GM23248 (cell line): ENCODE results near the gene AOC3. TPM values are rescaled to one million over a fixed set of nuclear protein-coding genes. Genes with fewer than 3 reads are reported as not detected.

Experiments
- DNase-seq: peaks from one replicate; pipeline ENCODE4 v3.0.0-alpha.2; 2015
- H2AFZ ChIP-seq: fragments of 200-600 bp; sonication (generic); 2 replicates; pipeline ENCODE4 v1.6.1; 2016; ENCODE audit warnings: antibody characterized with exemption
- H3F3A ChIP-seq: fragments of 200-600 bp; sonication (generic); 2 replicates; pipeline ENCODE4 v1.6.1; 2016; ENCODE audit warnings: mild to moderate bottlenecking, antibody characterized with exemption, mixed run types; ENCODE audit not compliant: insufficient read depth
- H3K27ac ChIP-seq: fragments of 200-600 bp; sonication (generic); 2 replicates; pipeline ENCODE4 v1.5.1; 2016; ENCODE audit warnings: mild to moderate bottlenecking
- H3K27me3 ChIP-seq: fragments of 200-600 bp; sonication (generic); replicated peaks from 2 replicates; pipeline ENCODE4 v1.6.1; 2016; ENCODE audit warnings: mild to moderate bottlenecking; ENCODE audit not compliant: insufficient read depth
- H3K36me3 ChIP-seq: fragments of 200-600 bp; sonication (generic); 2 replicates; pipeline ENCODE4 v1.6.1; 2016; ENCODE audit warnings: low read depth, mild to moderate bottlenecking
- H3K4me1 ChIP-seq: fragments of 200-600 bp; sonication (generic); 2 replicates; pipeline ENCODE4 v1.6.1; 2016; ENCODE audit warnings: mild to moderate bottlenecking; ENCODE audit not compliant: insufficient read depth
- H3K4me2 ChIP-seq: fragments of 200-600 bp; sonication (generic); one replicate; pipeline ENCODE4 v1.6.1; 2016; ENCODE audit warnings: mild to moderate bottlenecking; ENCODE audit not compliant: unreplicated experiment
- H3K4me3 ChIP-seq: fragments of 200-600 bp; sonication (generic); 2 replicates; pipeline ENCODE4 v1.5.1; 2016; ENCODE audit warnings: mild to moderate bottlenecking
- H3K79me2 ChIP-seq: fragments of 200-600 bp; sonication (generic); 2 replicates; pipeline ENCODE4 v1.6.1; 2016; ENCODE audit warnings: mild to moderate bottlenecking; ENCODE audit not compliant: insufficient read depth
- H3K9ac ChIP-seq: fragments of 200-600 bp; sonication (generic); 2 replicates; pipeline ENCODE4 v1.6.1; 2016; ENCODE audit warnings: mild to moderate bottlenecking
- H3K9me2 ChIP-seq: fragments of 200-600 bp; sonication (generic); 2 replicates; pipeline ENCODE4 v1.6.1; 2016; ENCODE audit warnings: mixed run types, mild to moderate bottlenecking, moderate library complexity; ENCODE audit not compliant: insufficient read depth
- H3K9me3 ChIP-seq: fragments of 200-600 bp; sonication (generic); one replicate; pipeline ENCODE4 v1.6.1; 2017; ENCODE audit warnings: low read depth
- H4K20me1 ChIP-seq: fragments of 200-600 bp; sonication (generic); 2 replicates; pipeline ENCODE4 v1.6.0; 2016; ENCODE audit not compliant: insufficient read depth
- EZH2 ChIP-seq: fragments of 200-600 bp; sonication (generic); IDR thresholded peaks from 2 replicates; pipeline ENCODE4 v1.6.1; 2018; ENCODE audit warnings: antibody characterized with exemption, mild to moderate bottlenecking; ENCODE audit not compliant: insufficient read depth, poor library complexity, severe bottlenecking
- EZH2phosphoT487 ChIP-seq: fragments of 200-600 bp; sonication (generic); IDR thresholded peaks from 2 replicates; pipeline ENCODE4 v1.6.1; 2018; ENCODE audit warnings: antibody characterized with exemption, moderate library complexity, mild to moderate bottlenecking, low read depth; ENCODE audit not compliant: insufficient read depth
- WGBS, 2 experiments: methylation state at CpG; one replicate each; pipeline ENCODE4 v1.1.6; 2015 to 2017; ENCODE audit warnings: low lambda C conversion rate in 2 of 2, low coverage in 1 of 2; ENCODE audit errors: missing lambda C conversion rate in 2 of 2; 5-methylcytosine and 5-hydroxymethylcytosine counted together
- in situ Hi-C: fragments of 300-500 bp; cut with MboI; formaldehyde crosslinking; loops from 2 replicates; pipeline ENCODE4 v1.15.0; 2020
- polyA plus RNA-seq: library from polyadenylated mRNA; unstranded; fragments of >200 nt; fragmentation: Nextera tagmentation; extraction: Ambion mirVana; gene quantifications from 2 replicates; pipeline ENCODE4 v1.2.1, GENCODE V29; 2016
- total RNA-seq: library from RNA; depleted of rRNA; stranded (reverse); fragments of >200 nt; shearing (Covaris generic); gene quantifications from 2 replicates; pipeline ENCODE4 v1.2.3, GENCODE V29; 2014

The AOC3 gene
- total and polyA plus RNA-seq, 2 experiments from 2014 or later = 0.05 TPM; not detected in 1

- 51% methylated on average over 9 of the region's 9 CpGs for WGBS, 2 experiments
- Histone ChIP-seq H3K4me3 (peak overlapping the region; percentile 94), H3K9me2 (no peaks in the 10 kb centered on the region), H2AFZ (peak overlapping the region; percentile 98), H3K4me2 (peak overlapping the region; percentile 99), H3F3A (no peaks in the 10 kb centered on the region), H3K79me2 (peaks cover 52% of the 10 kb centered on the region), H4K20me1 (no peaks in the 10 kb centered on the region), H3K27ac (peak overlapping the region; percentile 79), H3K9me3 (no peaks in the 10 kb centered on the region), H3K4me1 (peaks cover 17% of the 10 kb centered on the region), H3K36me3 (no peaks in the 10 kb centered on the region; the same call in 1 of the 2 replicates), H3K27me3 (no peaks in the 10 kb centered on the region), H3K9ac (peak overlapping the region; percentile 97)
- TF ChIP-seq EZH2phosphoT487 (no peak), EZH2 (no peak)
- peak; percentile 42 for DNase-seq
- in situ Hi-C loops = no loop called here
These were observed 18.6 kb upstream of the AOC3 start for GRCh38 chr17:42832213-42832933.

DNA sequence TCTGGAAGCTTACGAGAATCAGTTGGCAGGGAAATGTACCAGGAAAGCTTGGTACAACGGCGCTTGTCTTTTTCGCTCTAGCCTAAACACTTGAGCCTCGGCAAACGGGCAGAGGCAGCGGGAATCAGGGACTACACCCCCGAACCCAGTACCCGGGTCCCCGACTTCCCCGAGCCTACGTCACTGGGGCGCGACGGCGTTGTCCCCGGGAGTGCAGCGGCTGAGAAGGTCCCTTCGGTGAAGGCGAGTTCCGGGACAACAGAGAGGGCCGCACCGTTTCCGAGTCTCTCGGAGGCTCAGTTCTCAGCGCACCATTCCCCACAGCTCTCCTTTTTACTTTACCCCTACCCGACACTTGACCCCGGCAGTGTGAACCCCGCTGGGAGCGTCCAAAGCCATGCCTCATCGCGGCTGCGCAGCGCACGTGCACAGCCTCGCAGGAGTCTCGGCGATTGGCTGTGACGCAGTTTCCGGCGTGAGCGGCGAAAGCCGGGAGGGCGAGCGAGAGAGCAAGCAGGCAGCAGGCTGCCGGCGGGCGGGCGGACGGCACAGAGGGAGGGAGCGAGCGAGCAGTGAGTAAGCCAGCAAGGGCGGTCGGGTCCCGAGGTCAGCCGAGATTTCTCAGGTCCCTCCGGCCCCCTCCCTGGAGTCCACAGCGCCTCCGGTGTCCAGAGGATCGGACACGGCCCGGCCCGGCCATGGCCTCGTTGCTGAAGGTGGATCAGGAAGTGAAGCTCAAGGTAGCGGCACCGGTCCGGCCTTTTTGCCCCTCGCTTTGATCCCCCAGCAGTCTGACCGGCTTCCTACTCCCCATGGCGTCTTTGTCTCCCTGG, 17.8 kb upstream of the AOC3 start, which contains the start of gene PSME3:
Gene PSME3 (plus strand): TSS at position 464 of the 833 bp plus-strand sequence. CDS start 235 bp downstream, at position 699.
- Histone ChIP-seq H3K79me2 (peaks cover 59% of the 10 kb centered on the region), H3K9ac (peak within 1 kb of the TSS; percentile 97), H3F3A (no peaks in the 10 kb centered on the region), H3K36me3 (peaks cover 6% of the 10 kb centered on the region), H3K27ac (peak within 1 kb of the TSS; percentile 79), H3K27me3 (no peaks in the 10 kb centered on the region), H3K4me2 (peak within 1 kb of the TSS; percentile 99), H4K20me1 (no peaks in the 10 kb centered on the region), H3K4me3 (peak within 1 kb of the TSS; percentile 94), H3K4me1 (peaks cover 17% of the 10 kb centered on the region), H3K9me3 (no peaks in the 10 kb centered on the region), H2AFZ (peak within 1 kb of the TSS; percentile 98), H3K9me2 (no peaks in the 10 kb centered on the region)
- in situ Hi-C loops = no loop called here
- TF ChIP-seq EZH2 = no peak
- no peak for TF ChIP-seq EZH2phosphoT487
- 1% methylated on average over 59 to 67 of the region's 71 CpGs for WGBS, 2 experiments
- DNase-seq = peak; percentile 97

DNA sequence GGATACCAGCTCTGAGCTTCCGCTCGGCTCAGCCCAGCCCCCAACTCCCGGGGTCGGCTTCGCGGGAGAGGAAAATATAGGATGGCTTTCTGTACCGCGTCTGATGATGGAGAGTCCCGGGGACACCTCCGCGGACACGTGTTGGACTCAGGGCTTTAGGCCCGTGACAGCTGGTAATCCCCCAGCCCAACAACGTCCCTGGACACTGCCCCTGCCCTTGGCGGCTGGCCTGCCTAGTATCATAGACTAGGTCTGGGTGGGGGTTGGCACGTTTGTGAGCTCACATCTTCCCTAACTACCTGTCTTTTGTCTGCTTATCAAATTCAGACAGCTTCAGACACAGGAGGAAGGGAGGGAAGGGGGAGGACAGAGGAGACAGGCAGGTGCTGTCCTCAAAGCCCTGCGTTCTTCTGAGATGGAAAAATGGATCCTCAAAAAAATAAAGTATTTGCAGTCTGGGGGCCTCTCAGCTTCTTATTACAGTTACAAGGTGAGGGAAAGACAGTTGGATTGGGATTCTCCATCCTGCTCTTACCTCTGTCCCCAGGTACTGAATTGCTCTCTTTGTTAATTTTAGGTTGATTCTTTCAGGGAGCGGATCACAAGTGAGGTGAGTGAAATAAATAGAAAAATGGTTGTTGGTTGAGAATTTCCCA, 17.1 kb upstream of the AOC3 start:
- Histone ChIP-seq H3K4me1 (peaks cover 17% of the 10 kb centered on the region), H3K79me2 (peaks cover 66% of the 10 kb centered on the region), H3K9ac (peak overlapping the region; percentile 97), H4K20me1 (no peaks in the 10 kb centered on the region), H2AFZ (peak overlapping the region; percentile 98), H3K9me2 (no peaks in the 10 kb centered on the region), H3K9me3 (no peaks in the 10 kb centered on the region), H3K27me3 (no peaks in the 10 kb centered on the region), H3K4me2 (peak overlapping the region; percentile 99), H3K27ac (peak overlapping the region; percentile 79), H3K36me3 (peaks cover 12% of the 10 kb centered on the region), H3F3A (peaks cover 5% of the 10 kb centered on the region; the same call in 1 of the 2 replicates), H3K4me3 (peak overlapping the region; percentile 94)
- WGBS, 2 experiments = 10 to 11% methylated on average over 16 to 18 of the region's 18 CpGs
- in situ Hi-C loops = no loop called here
- TF ChIP-seq EZH2phosphoT487 (no peak), EZH2 (no peak)
- peak; percentile 46 for DNase-seq

- no peak for DNase-seq
- Histone ChIP-seq H3K9me2 (no peaks in the 10 kb centered on the region), H2AFZ (no peak overlapping the region), H3K27ac (no peak overlapping the region; the same call in 1 of the 2 replicates), H3K4me1 (peaks cover 17% of the 10 kb centered on the region), H3K4me2 (no peak overlapping the region), H3K9ac (no peak overlapping the region), H3K9me3 (no peaks in the 10 kb centered on the region), H4K20me1 (no peaks in the 10 kb centered on the region), H3K4me3 (no peak overlapping the region), H3F3A (peaks cover 16% of the 10 kb centered on the region), H3K36me3 (peaks cover 30% of the 10 kb centered on the region), H3K79me2 (peaks cover 71% of the 10 kb centered on the region), H3K27me3 (no peaks in the 10 kb centered on the region)
- 88 to 89% methylated on average over 6 of the region's 6 CpGs for WGBS, 2 experiments
- in situ Hi-C loops = no loop called here
- TF ChIP-seq EZH2phosphoT487 (no peak), EZH2 (no peak)
These were observed 15.3 kb upstream of the AOC3 start for GRCh38 chr17:42835732-42836131.
